C4-2B (cell line): ENCODE data around the gene YIPF2.

Source experiments
- H3K27ac ChIP-seq: fragments of 450-650 bp; 2 replicates; pipeline ENCODE4 v1.5.1; 2017
- CTCF ChIP-seq: fragments of 450-650 bp; conservative IDR thresholded peaks from 2 replicates; pipeline ENCODE4 v1.5.1; 2017; ENCODE audit warnings: mild to moderate bottlenecking
- ZFX ChIP-seq: fragments of 450-650 bp; IDR thresholded peaks from 2 replicates; pipeline ENCODE4 v1.6.1; 2017

Gene YIPF2

GRCh38 chr19:10966809-10967208, 38.4 kb upstream of the YIPF2 start:
- H3K27ac ChIP-seq, result no peak overlapping the region
- TF ChIP-seq CTCF (no peak), ZFX (no peak)

- TF ChIP-seq ZFX (no peak), CTCF (no peak)
These were observed 37.0 kb upstream of the YIPF2 start for GRCh38 chr19:10965398-10965797.

GRCh38 chr19:10964903-10965302, 36.5 kb upstream of the YIPF2 start:
- no peak overlapping the region for H3K27ac ChIP-seq
- TF ChIP-seq CTCF (no peak), ZFX (no peak)

More at GRCh38 chr19:10965398-10965797, 37.0 kb upstream of the YIPF2 start:
- H3K27ac ChIP-seq, result no peak overlapping the region

- H3K27ac ChIP-seq, result no peak overlapping the region
- TF ChIP-seq CTCF, result no peak
- no peak for TF ChIP-seq ZFX
These were observed 35.4 kb upstream of the YIPF2 start for GRCh38 chr19:10963865-10964264.

- no peak for TF ChIP-seq ZFX
- TF ChIP-seq CTCF, result no peak
- H3K27ac ChIP-seq, result no peak overlapping the region
These were observed 34.4 kb upstream of the YIPF2 start for GRCh38 chr19:10962863-10963262.

GRCh38 chr19:10961073-10961860, 32.8 kb upstream of the YIPF2 start:
- H3K27ac ChIP-seq, result peak overlapping the region; percentile 87
- TF ChIP-seq CTCF (no peak), ZFX (peak; percentile 79; the same call in 1 of the 2 replicates)

- peak within 1 kb of the TSS; percentile 87 for H3K27ac ChIP-seq
These were observed 32.1 kb upstream of the YIPF2 start, which contains the start of gene SMARCA4 for GRCh38 chr19:10960314-10961072. TSS of gene SMARCA4 (plus strand) at chr19:10961030. CDS start at chr19:10984152, 23,122 bp downstream.

GRCh38 chr19:10959277-10959968, 31.0 kb upstream of the YIPF2 start:
- H3K27ac ChIP-seq, result peak overlapping the region; percentile 87

More at GRCh38 chr19:10960314-10961072, 32.1 kb upstream of the YIPF2 start, which contains the start of gene SMARCA4:
- TF ChIP-seq ZFX (peak; percentile 98; the same call in 1 of the 2 replicates), CTCF (no peak)
